H1 (cell line): Measurements from ENCODE around the gene SPAG4. TPM values are rescaled to one million over a fixed set of nuclear protein-coding genes. Genes with fewer than 3 reads are reported as not detected.

Experiments used
- CTCF ChIA-PET: fragments of 300-600 bp; sonication (Branson Sonifier 250); formaldehyde crosslinking; loops from one replicate; lab custom pipeline; 2021; ENCODE audit not compliant: partially characterized antibody; lab: Charles Lee
- POLR2A ChIA-PET: fragments of 300-600 bp; sonication (Branson Sonifier 250); formaldehyde crosslinking; loops from one replicate; lab custom pipeline; 2021; ENCODE audit warnings: inconsistent platforms; ENCODE audit not compliant: partially characterized antibody; lab: Charles Lee
- DNase-seq, 2 experiments: peaks; one replicate each; pipeline versions ENCODE4 v3.0.0 to v3.0.0-alpha.2; 2010 to 2022; ENCODE audit warnings: low spot score in 2 of 2, low read depth in 1 of 2, mixed read lengths in 1 of 2
- FAIRE-seq: peaks from 2 replicates; lab custom pipeline; 2011; peaks lifted over from hg19 to GRCh38; lab: Jason Lieb, UNC
- H2AFZ ChIP-seq: 2 replicates; pipeline ENCODE4 v1.8.1; 2012; ENCODE audit warnings: low read length, inconsistent platforms
- H2AK5ac ChIP-seq: 2 replicates; pipeline ENCODE4 v1.6.1; 2013; ENCODE audit warnings: low read depth, low read length
- H2BK120ac ChIP-seq: replicated peaks from 2 replicates; pipeline ENCODE3; 2013; ENCODE audit warnings: low read depth, low read length, inconsistent platforms
- H2BK12ac ChIP-seq: 2 replicates; pipeline ENCODE4 v1.6.1; 2013; ENCODE audit warnings: low read depth, low read length
- H2BK15ac ChIP-seq: 2 replicates; pipeline ENCODE4 v1.6.1; 2013; ENCODE audit warnings: low read length
- H2BK20ac ChIP-seq: 2 replicates; pipeline ENCODE4 v1.6.1; 2013; ENCODE audit warnings: low read length
- H2BK5ac ChIP-seq: 2 replicates; pipeline ENCODE4 v1.6.1; 2013; ENCODE audit warnings: low read depth, low read length
- H3K14ac ChIP-seq: 2 replicates; pipeline ENCODE4 v1.6.1; 2013; ENCODE audit warnings: inconsistent platforms; ENCODE audit not compliant: insufficient read length
- H3K18ac ChIP-seq: 2 replicates; pipeline ENCODE4 v1.6.1; 2013; ENCODE audit warnings: low read length; ENCODE audit errors: extremely low read depth
- H3K23ac ChIP-seq: 2 replicates; pipeline ENCODE4 v1.6.1; 2013; ENCODE audit warnings: inconsistent platforms; ENCODE audit not compliant: insufficient read length
- H3K23me2 ChIP-seq: 2 replicates; pipeline ENCODE4 v1.6.1; 2013; ENCODE audit warnings: low read depth, low read length
- H3K27ac ChIP-seq: 2 replicates; pipeline ENCODE4 v1.6.1; 2011; ENCODE audit warnings: low read depth, low read length, inconsistent platforms
- H3K27me3 ChIP-seq, 4 experiments: replicated peaks in 1 of 4; 1 replicate in 1 of 4; 2 replicates in 3 of 4; pipeline versions ENCODE4 v1.6.1 to v1.8.1; 2011 to 2013; ENCODE audit warnings: low read length in 3 of 4, mild to moderate bottlenecking in 3 of 4, inconsistent platforms in 2 of 4, mixed read lengths in 2 of 4, moderate library complexity in 1 of 4; ENCODE audit not compliant: control insufficient read depth in 3 of 4, insufficient read depth in 3 of 4; ENCODE audit errors: extremely low read depth in 1 of 4
- H3K36me3 ChIP-seq, 4 experiments: 2 replicates each; pipeline versions ENCODE4 v1.6.1 to v1.8.1; 2011 to 2013; ENCODE audit warnings: mild to moderate bottlenecking in 4 of 4, low read length in 3 of 4, moderate library complexity in 2 of 4, control low read depth in 1 of 4, inconsistent platforms in 1 of 4; ENCODE audit not compliant: insufficient read depth in 4 of 4, control insufficient read depth in 2 of 4
- H3K4ac ChIP-seq: replicated peaks from 2 replicates; pipeline ENCODE3; 2013; ENCODE audit warnings: low read length, low read depth, mixed read lengths, inconsistent platforms; ENCODE audit not compliant: insufficient read length
- H3K4me1 ChIP-seq, 4 experiments: replicated peaks in 1 of 4; 1 replicate in 1 of 4; 2 replicates in 3 of 4; pipeline versions ENCODE4 v1.6.1 to v1.8.1; 2011 to 2013; ENCODE audit warnings: low read length in 3 of 4, inconsistent platforms in 2 of 4, mixed read lengths in 1 of 4; ENCODE audit not compliant: insufficient read depth in 4 of 4, control insufficient read depth in 3 of 4
- H3K4me2 ChIP-seq, 2 experiments: 2 replicates each; pipeline versions ENCODE4 v1.6.1 to v1.8.1; 2011 to 2013; ENCODE audit warnings: low read depth in 2 of 2, low read length in 2 of 2, control low read depth in 1 of 2, inconsistent platforms in 1 of 2, mild to moderate bottlenecking in 1 of 2; ENCODE audit not compliant: insufficient read depth in 1 of 2
- H3K4me3 ChIP-seq, 4 experiments: fragments of 200-600, 300-600 bp in 1 of 4; sonication (generic), shearing (Covaris generic), sonication (Bioruptor Twin) in 1 of 4; 2 replicates each; pipeline versions ENCODE4 v1.5.1 to v1.8.1; 2011 to 2016; ENCODE audit warnings: low read length in 4 of 4, low read depth in 3 of 4, control low read depth in 2 of 4, inconsistent platforms in 2 of 4, mild to moderate bottlenecking in 2 of 4, mixed read lengths in 1 of 4, moderate library complexity in 1 of 4; ENCODE audit not compliant: insufficient read depth in 2 of 4; ENCODE audit errors: extremely low read depth in 1 of 4
- H3K56ac ChIP-seq: replicated peaks from 2 replicates; pipeline ENCODE3; 2013; ENCODE audit warnings: low read depth, mild to moderate bottlenecking, mixed read lengths, low read length, inconsistent platforms; ENCODE audit not compliant: insufficient read length
- H3K79me1 ChIP-seq: 2 replicates; pipeline ENCODE4 v1.6.1; 2013; ENCODE audit warnings: low read depth, low read length, control low read depth
- H3K79me2 ChIP-seq, 2 experiments: 2 replicates each; pipeline versions ENCODE4 v1.6.1 to v1.8.1; 2012 to 2013; ENCODE audit warnings: low read length in 2 of 2, mild to moderate bottlenecking in 2 of 2, inconsistent platforms in 1 of 2; ENCODE audit not compliant: insufficient read depth in 2 of 2, control insufficient read depth in 1 of 2
- H3K9ac ChIP-seq, 4 experiments: replicated peaks in 1 of 4; 1 replicate in 1 of 4; 2 replicates in 3 of 4; pipeline versions ENCODE4 v1.6.1 to v1.8.1; 2011 to 2013; ENCODE audit warnings: low read depth in 3 of 4, low read length in 3 of 4, control low read depth in 2 of 4, mild to moderate bottlenecking in 2 of 4, moderate library complexity in 2 of 4, inconsistent platforms in 1 of 4; ENCODE audit errors: extremely low read depth in 1 of 4
- H3K9me3 ChIP-seq, 2 experiments: 2 replicates each; pipeline versions ENCODE4 v1.6.1 to v1.8.1; 2012 to 2013; ENCODE audit warnings: mild to moderate bottlenecking in 2 of 2, moderate library complexity in 2 of 2, control low read depth in 1 of 2, inconsistent platforms in 1 of 2, low read depth in 1 of 2, low read length in 1 of 2, mixed read lengths in 1 of 2; ENCODE audit not compliant: insufficient read depth in 2 of 2
- H4K20me1 ChIP-seq, 2 experiments: replicated peaks in 1 of 2; 2 replicates each; pipeline versions ENCODE3 to v1.8.1; 2011 to 2013; ENCODE audit warnings: inconsistent platforms in 2 of 2, low read length in 2 of 2, mild to moderate bottlenecking in 1 of 2; ENCODE audit not compliant: insufficient read depth in 2 of 2, control insufficient read depth in 1 of 2
- H4K5ac ChIP-seq: 2 replicates; pipeline ENCODE4 v1.6.1; 2013; ENCODE audit warnings: low read length, low read depth, mixed read lengths, inconsistent platforms; ENCODE audit not compliant: insufficient read length
- H4K8ac ChIP-seq: 2 replicates; pipeline ENCODE4 v1.8.0; 2013; ENCODE audit warnings: mild to moderate bottlenecking, moderate library complexity, low read length, inconsistent platforms; ENCODE audit not compliant: insufficient read depth; ENCODE audit errors: extremely low read depth
- H4K91ac ChIP-seq: replicated peaks from 2 replicates; pipeline ENCODE3; 2013; ENCODE audit warnings: low read length, mixed read lengths, inconsistent platforms; ENCODE audit not compliant: insufficient read length
- ATF3 ChIP-seq: IDR thresholded peaks from 2 replicates; pipeline ENCODE4 v1.6.1; 2011; ENCODE audit warnings: low read depth, mild to moderate bottlenecking, low read length; ENCODE audit not compliant: insufficient read depth
- BACH1 ChIP-seq: IDR thresholded peaks from 2 replicates; pipeline ENCODE4 v1.6.1; 2012; ENCODE audit warnings: low read length, improper control_type of control experiment
- E2F6 ChIP-seq: IDR thresholded peaks from 2 replicates; pipeline ENCODE4 v1.6.1; 2012; ENCODE audit warnings: inconsistent platforms
- EZH2 ChIP-seq: fragments of 200-600 bp; sonication (generic); IDR thresholded peaks from 2 replicates; pipeline ENCODE4 v1.7.1; 2012; ENCODE audit warnings: low read depth, mild to moderate bottlenecking, moderate library complexity, low read length, inconsistent platforms; ENCODE audit not compliant: severe bottlenecking
- PHF8 ChIP-seq: fragments of 200-600 bp; sonication (generic); conservative IDR thresholded peaks from 2 replicates; pipeline ENCODE4 v1.7.1; 2012; ENCODE audit warnings: low read depth, mild to moderate bottlenecking, inconsistent platforms, low read length, moderate library complexity
- SIRT6 ChIP-seq: IDR thresholded peaks from one replicate; pipeline ENCODE4 v1.7.1; 2012; ENCODE audit warnings: low read length, inconsistent platforms
- WGBS, 2 experiments: shearing (Covaris generic) in 1 of 2; methylation state at CpG; one replicate each; pipeline versions ENCODE4 v1.1.6 to v1.1.7; 2013 to 2015; ENCODE audit warnings: low lambda C conversion rate in 2 of 2, mixed read lengths in 2 of 2, inconsistent platforms in 1 of 2, low coverage in 1 of 2, missing lambda C conversion rate in 1 of 2; ENCODE audit not compliant: insufficient replicate concordance in 2 of 2, insufficient coverage in 1 of 2, insufficient read length in 1 of 2; ENCODE audit errors: extremely low coverage in 1 of 2, missing lambda C conversion rate in 1 of 2; 5-methylcytosine and 5-hydroxymethylcytosine counted together
- polyA plus RNA-seq, 7 experiments: library from polyadenylated mRNA; depleted of rRNA in 3 of 7; stranded (reverse) in 5 of 7; unstranded in 2 of 7; fragments of >200 nt in 5 of 7; fragments of 200-250 nt in 2 of 7; gene quantifications; 1 replicate in 5 of 7; 2 replicates in 1 of 7; 4 replicates in 1 of 7; pipeline versions ENCODE4 v1.2.1 to v1.2.3, GENCODE V29; 2011 to 2013; ENCODE audit warnings: missing spikeins in 2 of 7, mixed read lengths in 2 of 7
- total RNA-seq: library from RNA; stranded (reverse); fragmentation: NEBNext Ultra II Directional; extraction: Animal tissue kit (Norgen Biotek cat#: 25700); gene quantifications from 2 replicates; pipeline ENCODE4 v1.2.1, GENCODE V29; 2021

SPAG4 gene
- total and polyA plus RNA-seq, 2 of the 8 experiments (the other 6 are each of a cell fraction or from before 2014, with no cell fraction given) = 2.4 to 6.0 TPM

DNA sequence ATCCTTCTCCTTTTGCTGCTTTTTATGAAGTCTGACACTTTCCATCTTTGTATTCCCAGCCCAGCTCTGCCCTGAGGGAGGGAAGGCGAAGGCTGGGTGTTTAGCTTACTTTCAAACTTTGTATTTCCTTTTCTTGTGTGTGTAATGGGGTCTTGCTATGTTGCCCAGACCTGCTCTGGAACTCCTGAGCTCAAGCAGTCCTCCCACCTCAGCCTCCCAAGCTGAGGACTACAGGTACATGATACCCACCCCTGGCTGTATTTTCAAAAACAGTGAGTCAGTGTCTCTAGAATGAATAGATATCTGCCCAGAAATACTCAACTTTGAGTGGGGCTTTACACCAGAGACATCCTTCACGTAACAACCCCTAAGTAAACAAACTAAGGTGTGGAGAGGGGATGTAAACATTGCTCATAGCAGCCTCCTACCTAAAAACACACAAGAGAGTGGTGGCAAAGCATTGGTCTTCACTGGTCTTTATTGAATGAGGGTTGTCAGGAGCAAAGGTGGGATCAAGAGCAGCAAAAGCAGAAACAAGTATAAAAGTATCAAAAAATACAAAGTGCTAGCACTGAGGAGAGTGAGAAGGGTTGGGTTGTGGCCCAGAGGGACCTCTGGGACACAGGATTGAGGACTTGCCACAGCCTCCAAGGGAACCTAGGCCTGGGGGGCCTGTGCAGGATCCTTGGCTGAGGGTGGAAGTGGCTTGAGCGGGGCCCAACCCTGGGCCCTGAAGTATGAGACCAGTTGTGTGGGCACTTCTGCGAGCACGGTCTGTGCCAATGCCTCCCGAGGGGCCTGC is 10.2 kb downstream of the SPAG4 start:
- Histone ChIP-seq H3K4me3 (no peak overlapping the region), H4K8ac (no peak overlapping the region), H3K27ac (no peak overlapping the region), H2BK5ac (0 out of 2 replicates have a peak overlapping the region, but pooled peaks have one; percentile 58), H3K23me2 (no peaks in the 10 kb centered on the region), H3K9me3 (no peaks in the 10 kb centered on the region), H2BK120ac (no peak overlapping the region), H4K20me1 (peaks cover 0 to 5% of the 10 kb centered on the region in 2 experiments), H2BK15ac (no peak overlapping the region), H3K18ac (no peak overlapping the region), H3K79me2 (no peaks in the 10 kb centered on the region), H3K23ac (no peak overlapping the region), H3K79me1 (no peaks in the 10 kb centered on the region), H3K36me3 (peaks cover 15 to 56% (median 36%) of the 10 kb centered on the region in 4 experiments), H3K4me1 (no peaks in the 10 kb centered on the region), H2AK5ac (no peak overlapping the region), H4K5ac (no peak overlapping the region), H3K56ac (no peak overlapping the region), H3K9ac (no peak overlapping the region), H4K91ac (no peak overlapping the region), H3K4ac (no peak overlapping the region), H2AFZ (no peak overlapping the region), H2BK12ac (no peak overlapping the region), H2BK20ac (no peak overlapping the region), H3K4me2 (no peak overlapping the region), H3K27me3 (no peaks in the 10 kb centered on the region), H3K14ac (no peak overlapping the region)
- ChIA-PET POLR2A (no interaction called here), CTCF (interaction anchor here (0.6 kb wide), 1 partner anchor 1274 kb away, joined by 3 read pairs; no protein-coding TSS in a partner anchor)
- FAIRE-seq (no peak), DNase-seq (no peak)
- WGBS, 2 experiments = 95% methylated on average over 6 of the region's 6 CpGs; no CpG with 5 or more reads in 1 of the 2 experiments
- TF ChIP-seq ATF3 (no peak), PHF8 (no peak), SIRT6 (no peak), EZH2 (no peak), E2F6 (no peak), BACH1 (no peak)
